ENCODE measurements around the gene KLHDC9. TPM values are rescaled to one million over a fixed set of nuclear protein-coding genes. Genes with fewer than 3 reads are reported as not detected.

The KLHDC9 gene
- total and polyA plus RNA-seq, 9 of the 15 experiments (the other 6 are each of a cell fraction or from before 2014, with no cell fraction given): not detected

DNA sequence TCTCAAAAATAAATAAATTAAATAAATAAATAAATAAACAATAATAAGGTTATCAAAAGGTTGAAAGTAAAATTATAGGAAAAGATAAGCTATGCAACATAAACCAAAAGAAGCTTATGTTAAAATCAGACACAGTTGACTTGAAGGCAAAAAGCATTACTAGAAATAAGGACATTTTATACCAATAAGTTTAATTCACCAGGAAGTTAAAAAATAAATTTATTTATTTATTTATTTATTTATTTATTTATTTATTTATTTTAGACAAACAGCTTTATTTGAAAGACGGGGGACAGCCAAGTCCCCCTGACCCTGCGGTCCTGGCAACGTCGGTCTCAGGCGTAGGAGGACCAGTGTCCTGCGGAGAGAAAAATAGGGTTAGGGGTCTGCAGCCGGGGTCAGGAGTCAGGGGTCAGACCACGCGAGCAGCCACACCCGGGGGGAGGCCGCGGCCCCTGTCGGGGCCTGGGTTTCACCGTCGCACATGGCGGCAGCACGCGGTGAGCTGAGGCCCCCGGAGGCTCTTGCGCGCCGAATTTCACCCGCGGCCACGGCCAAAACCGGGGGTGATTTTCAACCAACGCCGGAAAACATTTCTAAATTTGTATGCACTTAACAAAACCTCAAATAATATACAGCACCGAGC lies 42.7 kb downstream of the KLHDC9 start:
- Histone ChIP-seq H4K20me1 (replicated peaks; ENCODE audit: control insufficient read depth, insufficient read depth, low read length) (no peaks in the 10 kb centered on the region), H3K4me3 (no peak overlapping the region), H3K9me1 (ENCODE audit: control insufficient read depth, insufficient read depth, low read length) (no peaks in the 10 kb centered on the region), H3K4me2 (ENCODE audit: insufficient read depth, low read length) (no peak overlapping the region), H3K79me2 (ENCODE audit: control insufficient read depth, insufficient read depth, low read length) (no peaks in the 10 kb centered on the region), H3K27me3 (ENCODE audit: control insufficient read depth in 2 of 2, insufficient read depth in 2 of 2, low read length in 2 of 2) (no peaks in the 10 kb centered on the region), H2AFZ (ENCODE audit: low read depth, low read length) (no peak overlapping the region), H3K27ac (ENCODE audit: extremely low read depth, low read depth, low read length) (no peak overlapping the region), H3K36me3 (ENCODE audit: control insufficient read depth, insufficient read depth, low read length) (no peaks in the 10 kb centered on the region), H3K9me3 (replicated peaks; ENCODE audit: control insufficient read depth, insufficient read depth, low read depth, low read length) (no peaks in the 10 kb centered on the region), H3K9ac (ENCODE audit: insufficient read depth in 1 of 2, low read depth in 2 of 2, low read length in 2 of 2) (no peak overlapping the region; a peak in 1 of 4 replicates), H3K4me1 (replicated peaks in 1 of 2; ENCODE audit: control insufficient read depth in 2 of 2, insufficient read depth in 2 of 2, low read length in 2 of 2) (peaks cover 0 to 4% of the 10 kb centered on the region in 2 experiments; a peak in 3 of 5 replicates)
- FAIRE-seq (no peak), DNase-seq (ENCODE audit: extremely low read depth in 1 of 4, low spot score in 3 of 4) (no peak), ATAC-seq (no peak)
- no TSS peak for BruUV-seq (replicated peaks)
- POLR2A ChIA-PET: interaction anchor here (0.7 to 1.5 kb wide), 3 partner anchors 8 to 218 kb away, joined by 3 to 5 read pairs (median 3); partner anchors contain the start of gene UFC1
- in situ Hi-C loops (cut with MboI): no loop called here
- TF ChIP-seq, protein P1, sequence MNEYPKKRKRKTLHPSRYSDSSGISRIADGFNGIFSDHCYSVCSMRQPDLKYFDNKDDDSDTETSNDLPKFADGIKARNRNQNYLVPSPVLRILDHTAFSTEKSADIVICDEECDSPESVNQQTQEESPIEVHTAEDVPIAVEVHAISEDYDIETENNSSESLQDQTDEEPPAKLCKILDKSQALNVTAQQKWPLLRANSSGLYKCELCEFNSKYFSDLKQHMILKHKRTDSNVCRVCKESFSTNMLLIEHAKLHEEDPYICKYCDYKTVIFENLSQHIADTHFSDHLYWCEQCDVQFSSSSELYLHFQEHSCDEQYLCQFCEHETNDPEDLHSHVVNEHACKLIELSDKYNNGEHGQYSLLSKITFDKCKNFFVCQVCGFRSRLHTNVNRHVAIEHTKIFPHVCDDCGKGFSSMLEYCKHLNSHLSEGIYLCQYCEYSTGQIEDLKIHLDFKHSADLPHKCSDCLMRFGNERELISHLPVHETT (CRISPR knock-in tag; conservative IDR thresholded peaks at IDR 0.05 in 1 of 2, IDR thresholded peaks at IDR 0.05 in 1 of 2): no peak
- 0 out of 2 replicates have a peak, but pooled peaks have one; percentile 16 for TF ChIP-seq POLR2G (IDR thresholded peaks at IDR 0.05; ENCODE audit: low read depth, low read length)
- intact Hi-C loops (cut with micrococcal nuclease): no loop called here
- 89% methylated on average over 29 of the region's 29 CpGs for WGBS (ENCODE audit: insufficient coverage, low coverage, missing lambda C conversion rate)
- CTCF ChIA-PET (ENCODE audit: low intra/inter-chr PET ratio): interaction anchor here (2.1 kb wide), 1 partner anchor 144 kb away, joined by 8 read pairs; no protein-coding TSS in a partner anchor

All from K562 (cell line).